Neural progenitor cell (in vitro differentiated cells): Measurements from ENCODE around the gene INHA. TPM values are rescaled to one million over a fixed set of nuclear protein-coding genes. Genes with fewer than 3 reads are reported as not detected.

Experiments
- DNase-seq: peaks from one replicate; pipeline ENCODE4 v3.0.0-alpha.2; 2016; ENCODE audit warnings: low spot score
- H2AFZ ChIP-seq: fragments of 200-600 bp; sonication (generic); replicated peaks from 2 replicates; pipeline ENCODE4 v1.6.1; 2016; ENCODE audit warnings: antibody characterized with exemption
- H3F3A ChIP-seq: fragments of 200-600 bp; sonication (generic); 2 replicates; pipeline ENCODE4 v1.6.1; 2016; ENCODE audit warnings: antibody characterized with exemption, low read depth
- H3K27ac ChIP-seq: fragments of 200-600 bp; sonication (generic); 2 replicates; pipeline ENCODE4 v1.5.1; 2016; ENCODE audit warnings: mild to moderate bottlenecking
- H3K27me3 ChIP-seq: fragments of 200-600 bp; sonication (generic); 2 replicates; pipeline ENCODE4 v1.6.1; 2016; ENCODE audit warnings: mild to moderate bottlenecking, moderate library complexity
- H3K36me3 ChIP-seq: fragments of 200-600 bp; sonication (generic); 2 replicates; pipeline ENCODE4 v1.5.1; 2016
- H3K4me1 ChIP-seq: fragments of 200-600 bp; sonication (generic); 2 replicates; pipeline ENCODE4 v1.6.1; 2016; ENCODE audit warnings: mixed run types
- H3K4me2 ChIP-seq: fragments of 200-600 bp; sonication (generic); 2 replicates; pipeline ENCODE4 v1.6.1; 2016
- H3K4me3 ChIP-seq: fragments of 200-600 bp; sonication (generic); 2 replicates; pipeline ENCODE4 v1.5.1; 2016
- H3K79me2 ChIP-seq: fragments of 200-600 bp; sonication (generic); 2 replicates; pipeline ENCODE4 v1.6.1; 2016; ENCODE audit warnings: low read depth
- H3K9ac ChIP-seq: fragments of 200-600 bp; sonication (generic); 2 replicates; pipeline ENCODE4 v1.6.1; 2016
- H3K9me3 ChIP-seq: fragments of 200-600 bp; sonication (generic); 2 replicates; pipeline ENCODE4 v1.5.1; 2016; ENCODE audit warnings: low read depth
- H4K20me1 ChIP-seq: fragments of 200-600 bp; sonication (generic); 2 replicates; pipeline ENCODE4 v1.6.1; 2016; ENCODE audit warnings: low read depth
- H3K27ac Mint-ChIP-seq: 3 replicates; pipeline ENCODE4 v1.8.0; 2021; ENCODE audit warnings: mixed read lengths
- H3K27me3 Mint-ChIP-seq: 2 replicates; pipeline ENCODE4 v1.8.0; 2022; ENCODE audit warnings: low read depth, mild to moderate bottlenecking, inconsistent platforms, moderate library complexity, mixed read lengths; ENCODE audit not compliant: insufficient read depth
- H3K36me3 Mint-ChIP-seq: 3 replicates; pipeline ENCODE4 v1.8.0; 2021; ENCODE audit warnings: mixed read lengths
- H3K4me1 Mint-ChIP-seq: 3 replicates; pipeline ENCODE4 v1.8.0; 2021; ENCODE audit warnings: mixed read lengths
- H3K4me3 Mint-ChIP-seq: 3 replicates; pipeline ENCODE4 v1.8.0; 2021; ENCODE audit warnings: mild to moderate bottlenecking, moderate library complexity, mixed read lengths
- H3K9me3 Mint-ChIP-seq: 3 replicates; pipeline ENCODE4 v1.8.0; 2020; ENCODE audit warnings: mixed read lengths
- CTCF ChIP-seq: fragments of 200-600 bp; sonication (generic); IDR thresholded peaks from 2 replicates; pipeline ENCODE4 v1.5.1; 2017; ENCODE audit warnings: antibody characterized with exemption, mild to moderate bottlenecking
- EZH2 ChIP-seq: fragments of 200-600 bp; sonication (generic); IDR thresholded peaks from 2 replicates; pipeline ENCODE4 v1.6.1; 2017; ENCODE audit warnings: antibody characterized with exemption, mild to moderate bottlenecking, moderate library complexity
- EZH2phosphoT487 ChIP-seq: fragments of 200-600 bp; sonication (generic); IDR thresholded peaks from 2 replicates; pipeline ENCODE4 v1.6.1; 2017; ENCODE audit warnings: antibody characterized with exemption
- total RNA-seq: library from RNA; depleted of rRNA; stranded (reverse); fragments of >200 nt; gene quantifications from 2 replicates; pipeline ENCODE4 v1.2.3, GENCODE V29; 2015; ENCODE audit warnings: low replicate concordance

INHA gene
- total RNA-seq, 1 donor from 2014 or later, result not detected

- Histone ChIP-seq H3K4me3 (peak overlapping the region; percentile 66), H2AFZ (no peak overlapping the region), H3K27ac (peak overlapping the region; percentile 54), H3F3A (peaks cover 27% of the 10 kb centered on the region), H3K36me3 (no peaks in the 10 kb centered on the region), H3K79me2 (no peaks in the 10 kb centered on the region), H4K20me1 (no peaks in the 10 kb centered on the region), H3K9me3 (no peaks in the 10 kb centered on the region), H3K27me3 (no peaks in the 10 kb centered on the region), H3K4me1 (peaks cover 6% of the 10 kb centered on the region), H3K4me2 (peak overlapping the region; percentile 84), H3K9ac (peak overlapping the region; percentile 57)
- peak overlapping the region; percentile 97 for H3K27ac Mint-ChIP-seq
- H3K4me1 Mint-ChIP-seq, result peaks cover 41% of the 10 kb centered on the region
- no peaks in the 10 kb centered on the region for H3K9me3 Mint-ChIP-seq
- H3K27me3 Mint-ChIP-seq, result peaks cover 6% of the 10 kb centered on the region
- peaks cover 3% of the 10 kb centered on the region for H3K36me3 Mint-ChIP-seq
- DNase-seq, result no peak
- TF ChIP-seq CTCF (no peak), EZH2phosphoT487 (no peak), EZH2 (no peak)
- H3K4me3 Mint-ChIP-seq, result peak overlapping the region; percentile 96
Observed at GRCh38 chr2:219596954-219597551, 24.9 kb downstream of the INHA start.

GRCh38 chr2:219597552-219598307 is 25.6 kb downstream of the INHA start, which contains the start of gene STK11IP:
STK11IP (plus strand) TSS chr2:219597857; CDS start chr2:219598120, 263 bp downstream.
- H3K27me3 Mint-ChIP-seq, result peaks cover 6% of the 10 kb centered on the region
- peaks cover 35% of the 10 kb centered on the region for H3K4me1 Mint-ChIP-seq
- peak within 1 kb of the TSS; percentile 96 for H3K4me3 Mint-ChIP-seq
- H3K27ac Mint-ChIP-seq, result peak within 1 kb of the TSS; percentile 97
- DNase-seq, result peak; percentile 97
- H3K27me3 ChIP-seq, result no peaks in the 10 kb centered on the region
- peak within 1 kb of the TSS; percentile 66 for H3K4me3 ChIP-seq
- H3K4me2 ChIP-seq, result peak within 1 kb of the TSS; percentile 84
- H3K4me1 ChIP-seq, result peaks cover 6% of the 10 kb centered on the region
- peak within 1 kb of the TSS; percentile 54 for H3K27ac ChIP-seq
- H3K36me3 Mint-ChIP-seq, result peaks cover 6% of the 10 kb centered on the region
- H3K9me3 Mint-ChIP-seq, result no peaks in the 10 kb centered on the region
- H3K36me3 ChIP-seq, result no peaks in the 10 kb centered on the region
- H3K79me2 ChIP-seq, result no peaks in the 10 kb centered on the region
- no peaks in the 10 kb centered on the region for H4K20me1 ChIP-seq
- peak within 1 kb of the TSS; percentile 57 for H3K9ac ChIP-seq
- peaks cover 27% of the 10 kb centered on the region for H3F3A ChIP-seq
- H3K9me3 ChIP-seq, result no peaks in the 10 kb centered on the region
- peak within 1 kb of the TSS; percentile 89 for H2AFZ ChIP-seq
- TF ChIP-seq EZH2phosphoT487 (no peak), EZH2 (peak; percentile 41)

GRCh38 chr2:219598308-219599078 is 26.4 kb downstream of the INHA start:
- peaks cover 28% of the 10 kb centered on the region for H3K4me1 Mint-ChIP-seq
- peaks cover 27% of the 10 kb centered on the region for H3F3A ChIP-seq

More at GRCh38 chr2:219598308-219599078, 26.4 kb downstream of the INHA start:
- Mint-ChIP-seq H3K9me3 (no peaks in the 10 kb centered on the region), H3K36me3 (peaks cover 6% of the 10 kb centered on the region), H3K27ac (peak overlapping the region; percentile 72), H3K4me3 (peak overlapping the region; percentile 96), H3K27me3 (peaks cover 6% of the 10 kb centered on the region)
- Histone ChIP-seq H3K4me2 (peak overlapping the region; percentile 84), H2AFZ (peak overlapping the region; percentile 89), H3K9me3 (no peaks in the 10 kb centered on the region), H4K20me1 (no peaks in the 10 kb centered on the region), H3K9ac (no peak overlapping the region), H3K4me1 (peaks cover 6% of the 10 kb centered on the region), H3K36me3 (no peaks in the 10 kb centered on the region), H3K27me3 (no peaks in the 10 kb centered on the region), H3K4me3 (peak overlapping the region; percentile 66), H3K27ac (no peak overlapping the region), H3K79me2 (no peaks in the 10 kb centered on the region)
- no peak for DNase-seq
- TF ChIP-seq EZH2 (no peak), CTCF (no peak), EZH2phosphoT487 (no peak)
